ENCODE results near the gene ANTXR2.

- TF ChIP-seq CTCF (IDR thresholded peaks at IDR 0.05; ENCODE audit: insufficient read depth, low read length) (no peak), POLR2AphosphoS5 (IDR thresholded peaks at IDR 0.05; ENCODE audit: low read depth) (no peak)
Measured at GRCh38 chr4:80069108-80069836, 3.8 kb downstream of the ANTXR2 start.
